OCI-LY1 (cell line): ENCODE results near the gene EPB41L1.

Experiments used
- EZH2 ChIP-seq: fragments of 200-600 bp; sonication (generic), shearing (Covaris generic); IDR thresholded peaks from 2 replicates; pipeline ENCODE4 v1.8.0; 2017; ENCODE audit warnings: borderline replicate concordance, mixed run types, mild to moderate bottlenecking, antibody characterized with exemption, low read length, moderate library complexity, mixed read lengths
- TF ChIP-seq, protein P1 (sequence below): fragments of 200-600 bp; sonication (generic), shearing (Covaris generic); IDR thresholded peaks from 2 replicates; pipeline ENCODE4 v1.5.1; 2017; ENCODE audit warnings: mild to moderate bottlenecking, antibody characterized with exemption, low read length, moderate library complexity, mixed read lengths

GRCh38 chr20:36130390-36130789 lies 24.1 kb upstream of the EPB41L1 start:
- TF ChIP-seq, protein P1, sequence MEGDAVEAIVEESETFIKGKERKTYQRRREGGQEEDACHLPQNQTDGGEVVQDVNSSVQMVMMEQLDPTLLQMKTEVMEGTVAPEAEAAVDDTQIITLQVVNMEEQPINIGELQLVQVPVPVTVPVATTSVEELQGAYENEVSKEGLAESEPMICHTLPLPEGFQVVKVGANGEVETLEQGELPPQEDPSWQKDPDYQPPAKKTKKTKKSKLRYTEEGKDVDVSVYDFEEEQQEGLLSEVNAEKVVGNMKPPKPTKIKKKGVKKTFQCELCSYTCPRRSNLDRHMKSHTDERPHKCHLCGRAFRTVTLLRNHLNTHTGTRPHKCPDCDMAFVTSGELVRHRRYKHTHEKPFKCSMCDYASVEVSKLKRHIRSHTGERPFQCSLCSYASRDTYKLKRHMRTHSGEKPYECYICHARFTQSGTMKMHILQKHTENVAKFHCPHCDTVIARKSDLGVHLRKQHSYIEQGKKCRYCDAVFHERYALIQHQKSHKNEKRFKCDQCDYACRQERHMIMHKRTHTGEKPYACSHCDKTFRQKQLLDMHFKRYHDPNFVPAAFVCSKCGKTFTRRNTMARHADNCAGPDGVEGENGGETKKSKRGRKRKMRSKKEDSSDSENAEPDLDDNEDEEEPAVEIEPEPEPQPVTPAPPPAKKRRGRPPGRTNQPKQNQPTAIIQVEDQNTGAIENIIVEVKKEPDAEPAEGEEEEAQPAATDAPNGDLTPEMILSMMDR: no peak
- no peak for TF ChIP-seq EZH2
